HG02970 (cell line): ENCODE data around the gene ERCC6.
A peak's percentile ranks its signal among the peaks of the same experiment; 100 is the strongest.

ENCODE experiments used
- ATAC-seq: cut with Tn5 transposase; IDR thresholded peaks from one replicate; pipeline ENCODE4 v1.9.1; 2021; ENCODE audit warnings: mild to moderate bottlenecking, moderate library complexity, moderate number of reproducible peaks; ENCODE audit not compliant: unreplicated experiment, low FRiP score

The ERCC6 gene

GRCh38 chr10:49538381-49539319 is at the start of gene ERCC6:
ERCC6 (minus strand) TSS chr10:49539121.
- ATAC-seq: peak; percentile 91

DNA sequence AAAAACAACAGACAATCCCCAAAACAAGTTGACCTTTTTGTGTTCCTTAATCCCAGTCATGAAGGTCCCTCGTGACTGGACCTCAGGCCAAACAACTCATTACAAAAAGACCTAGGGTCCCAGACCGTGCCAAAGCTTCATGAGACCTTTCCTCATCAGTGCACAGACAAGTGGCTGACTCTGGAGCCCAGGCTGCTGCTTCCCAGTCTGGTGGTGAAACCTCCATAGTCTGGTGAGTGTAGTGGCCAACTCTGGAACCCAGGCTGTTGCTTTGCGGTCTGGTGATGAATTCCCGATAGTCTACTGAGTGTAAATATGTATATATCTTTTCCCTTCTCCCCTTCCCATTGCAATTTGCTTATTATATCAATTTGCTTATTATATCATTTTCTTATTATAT is 49.1 kb upstream of the ERCC6 start:
- no peak for ATAC-seq

- ATAC-seq: no peak
Measured at GRCh38 chr10:49585387-49585786, 46.5 kb upstream of the ERCC6 start.

DNA sequence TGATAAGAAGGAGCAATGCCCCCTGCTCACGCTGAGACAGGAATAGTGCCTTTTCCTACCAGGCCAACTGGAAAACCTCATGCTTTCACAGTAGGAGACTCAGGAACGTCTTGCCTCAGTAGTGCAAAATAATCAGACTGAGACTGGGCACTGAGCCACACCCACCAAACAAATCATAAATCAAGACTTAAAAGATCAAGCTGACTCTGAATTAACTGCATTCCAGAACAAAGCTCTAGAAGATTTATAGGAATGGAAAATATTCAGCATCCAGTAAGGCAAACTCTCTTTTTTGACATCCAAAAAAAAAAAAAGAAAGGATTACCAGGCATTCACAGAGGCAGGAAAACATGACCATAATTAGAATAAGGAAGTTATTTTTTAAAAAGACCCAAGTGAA is 40.7 kb upstream of the ERCC6 start:
- ATAC-seq: no peak

GRCh38 chr10:49578392-49578791 is 39.5 kb upstream of the ERCC6 start:
- no peak for ATAC-seq

GRCh38 chr10:49577182-49577925 is 38.4 kb upstream of the ERCC6 start:
- ATAC-seq: no peak

DNA sequence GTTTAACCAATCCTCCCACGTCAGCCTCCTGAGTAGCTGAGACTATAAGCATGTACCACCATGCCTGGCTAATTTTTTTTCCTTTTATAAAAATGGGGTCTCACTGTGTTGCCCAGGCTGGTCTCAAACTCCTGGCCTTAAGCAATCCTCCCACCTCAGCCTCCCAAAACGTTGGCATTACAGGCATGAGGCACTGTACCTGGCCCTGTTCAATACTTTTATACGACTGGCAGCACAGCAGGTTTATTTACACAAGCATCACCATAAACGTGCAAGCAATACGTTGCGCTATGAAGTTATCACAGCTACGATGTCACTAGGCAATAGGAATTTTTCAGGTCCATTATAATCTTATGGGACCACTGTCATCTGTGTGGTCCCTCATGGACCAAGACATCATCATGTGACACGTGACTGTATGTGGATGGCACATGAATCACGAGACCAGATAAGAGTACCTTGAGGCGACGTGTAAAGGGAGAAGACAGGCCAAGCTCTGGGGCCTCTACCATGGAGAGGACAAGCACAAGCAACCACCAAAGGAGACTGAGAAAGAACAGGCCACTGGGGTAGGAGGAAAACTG is 36.7 kb upstream of the ERCC6 start:
- no peak for ATAC-seq

GRCh38 chr10:49572594-49573114 is 33.7 kb upstream of the ERCC6 start:
- ATAC-seq: no peak

GRCh38 chr10:49571388-49571787 is 32.5 kb upstream of the ERCC6 start:
- no peak for ATAC-seq

GRCh38 chr10:49569031-49569631 is 30.2 kb upstream of the ERCC6 start:
- no peak for ATAC-seq

DNA sequence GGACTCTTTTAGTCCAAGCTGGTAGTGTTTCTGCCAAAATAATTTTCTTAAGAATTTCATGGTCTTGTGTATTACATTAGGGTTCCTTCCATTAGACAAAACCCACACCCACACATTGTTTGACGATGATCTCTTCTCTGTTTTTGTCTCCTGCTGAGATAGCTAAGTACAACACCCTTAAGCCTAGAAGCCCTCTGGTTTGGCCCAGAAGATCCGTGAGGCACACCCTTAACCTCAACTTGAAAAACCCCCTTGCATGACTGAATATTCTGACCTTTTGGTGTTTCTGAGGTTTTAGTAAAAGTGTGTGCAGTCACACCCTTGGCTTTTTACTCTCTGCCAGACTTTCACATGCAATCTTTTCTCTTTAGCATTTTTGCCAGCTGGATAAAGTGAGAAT is 29.3 kb upstream of the ERCC6 start:
- no peak for ATAC-seq

DNA sequence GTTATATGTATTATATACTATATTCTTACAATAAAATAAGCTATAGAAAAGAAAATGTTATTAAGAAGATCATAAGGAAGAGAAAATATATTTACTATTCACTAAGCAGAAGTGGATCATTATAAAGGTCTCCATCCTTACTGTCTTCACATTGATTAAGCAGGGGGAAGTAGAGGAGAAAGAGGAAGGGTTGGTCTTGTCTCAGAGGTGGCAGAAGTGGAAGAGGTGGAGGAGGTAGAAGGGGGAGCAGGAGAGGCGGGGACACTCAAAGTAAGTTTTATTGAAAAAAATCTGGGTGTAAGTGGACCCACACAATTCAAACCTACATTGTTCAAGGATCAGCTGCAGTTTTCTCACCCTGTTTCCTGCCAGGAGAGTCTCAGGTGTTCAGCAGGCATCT is 28.9 kb upstream of the ERCC6 start:
- ATAC-seq: no peak

DNA sequence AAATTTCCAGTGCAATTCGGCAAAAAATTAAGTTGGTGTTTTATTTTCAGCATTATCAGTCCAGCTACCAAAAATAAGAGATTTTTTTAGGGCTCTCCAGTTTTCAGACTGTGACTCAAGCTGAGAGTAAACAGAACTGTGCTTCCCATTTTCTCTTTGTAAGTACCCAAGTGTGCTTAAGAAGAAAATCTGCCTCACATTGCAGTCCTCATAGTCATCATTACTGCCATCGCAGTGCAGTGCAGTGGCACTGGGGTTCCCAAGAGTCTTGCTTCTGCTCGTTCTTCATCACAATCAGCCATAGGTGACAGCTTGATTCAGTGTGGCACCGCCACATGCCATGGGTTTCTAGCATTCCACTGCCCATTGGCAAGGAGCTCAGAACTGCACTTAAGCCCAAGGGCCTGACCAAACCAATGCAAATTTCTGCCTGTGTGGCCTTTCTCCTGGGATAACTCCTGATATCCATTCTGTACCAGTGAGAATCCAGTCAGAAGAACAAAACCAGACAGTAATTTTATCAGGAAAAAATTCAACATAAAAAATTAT is 25.6 kb upstream of the ERCC6 start:
- no peak for ATAC-seq

DNA sequence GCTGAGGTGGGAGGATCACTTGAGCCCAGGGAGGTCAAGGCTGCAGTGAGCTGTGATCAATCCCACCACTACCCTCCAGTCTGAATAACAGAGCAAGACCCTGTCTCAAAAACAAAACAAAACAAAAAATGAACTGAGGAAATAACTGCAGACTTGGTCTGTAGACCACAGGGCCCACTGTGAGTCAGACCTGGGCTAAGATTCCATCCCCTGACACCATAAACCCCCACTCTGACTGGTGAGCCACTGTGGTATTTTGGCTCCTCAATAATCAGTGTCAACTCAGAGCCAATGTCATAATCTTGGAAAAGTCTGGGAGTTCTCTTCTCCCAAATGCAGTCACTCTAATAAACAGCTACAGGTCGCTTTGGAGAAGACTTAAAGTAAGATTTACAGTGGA is 24.0 kb upstream of the ERCC6 start:
- no peak for ATAC-seq

- no peak for ATAC-seq
Measured at GRCh38 chr10:49560526-49560925, 21.6 kb upstream of the ERCC6 start.

GRCh38 chr10:49559476-49559875 is 20.6 kb upstream of the ERCC6 start:
- no peak for ATAC-seq

DNA sequence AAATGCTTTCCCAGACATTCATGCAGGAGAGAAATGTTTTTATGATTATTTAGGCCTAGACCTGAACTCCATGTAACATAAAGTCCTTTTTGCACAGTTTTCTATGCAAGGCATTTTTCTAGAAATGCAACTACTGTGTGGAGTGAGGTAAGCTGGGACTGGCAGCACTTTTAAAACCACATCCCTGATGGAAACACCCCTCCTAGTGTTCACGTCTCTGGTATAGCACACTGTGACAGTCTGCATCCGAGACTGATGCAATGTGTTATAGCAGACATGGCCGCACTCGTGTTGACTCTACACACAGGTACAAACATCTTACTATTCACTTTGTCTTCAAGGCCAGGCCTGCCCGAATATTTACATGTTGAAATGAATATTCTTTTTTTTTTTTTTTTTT is 19.3 kb upstream of the ERCC6 start:
- no peak for ATAC-seq

GRCh38 chr10:49557681-49558080 is 18.8 kb upstream of the ERCC6 start:
- ATAC-seq: no peak

- no peak for ATAC-seq
Measured at GRCh38 chr10:49556723-49557122, 17.8 kb upstream of the ERCC6 start.

- no peak for ATAC-seq
Measured at GRCh38 chr10:49552277-49552676, 13.4 kb upstream of the ERCC6 start.
